T-helper 1 cell treated with Interleukin-12 subunit alpha and Interleukin-12 subunit beta and Interleukin-4 antibody, amounts not matched to agents 30 μg/mL and 1 μg/mL, for 36 hours (primary cell): Measurements from ENCODE around the gene CSF2.

ENCODE experiments used
- H3K27ac Mint-ChIP-seq: one replicate; pipeline ENCODE4 v1.8.0; 2021; ENCODE audit warnings: mild to moderate bottlenecking, mixed read lengths
- H3K27me3 Mint-ChIP-seq: one replicate; pipeline ENCODE4 v1.8.0; 2021; ENCODE audit warnings: low read depth, mixed read lengths
- H3K36me3 Mint-ChIP-seq: one replicate; pipeline ENCODE4 v1.8.0; 2021; ENCODE audit warnings: low read depth, mixed read lengths
- H3K4me1 Mint-ChIP-seq: one replicate; pipeline ENCODE4 v1.8.0; 2021; ENCODE audit warnings: low read depth, mixed read lengths
- H3K4me3 Mint-ChIP-seq: one replicate; pipeline ENCODE4 v1.8.0; 2021; ENCODE audit warnings: mild to moderate bottlenecking, moderate library complexity, mixed read lengths
- H3K9me3 Mint-ChIP-seq: one replicate; pipeline ENCODE4 v1.8.0; 2021; ENCODE audit warnings: mixed read lengths

CSF2 gene

DNA sequence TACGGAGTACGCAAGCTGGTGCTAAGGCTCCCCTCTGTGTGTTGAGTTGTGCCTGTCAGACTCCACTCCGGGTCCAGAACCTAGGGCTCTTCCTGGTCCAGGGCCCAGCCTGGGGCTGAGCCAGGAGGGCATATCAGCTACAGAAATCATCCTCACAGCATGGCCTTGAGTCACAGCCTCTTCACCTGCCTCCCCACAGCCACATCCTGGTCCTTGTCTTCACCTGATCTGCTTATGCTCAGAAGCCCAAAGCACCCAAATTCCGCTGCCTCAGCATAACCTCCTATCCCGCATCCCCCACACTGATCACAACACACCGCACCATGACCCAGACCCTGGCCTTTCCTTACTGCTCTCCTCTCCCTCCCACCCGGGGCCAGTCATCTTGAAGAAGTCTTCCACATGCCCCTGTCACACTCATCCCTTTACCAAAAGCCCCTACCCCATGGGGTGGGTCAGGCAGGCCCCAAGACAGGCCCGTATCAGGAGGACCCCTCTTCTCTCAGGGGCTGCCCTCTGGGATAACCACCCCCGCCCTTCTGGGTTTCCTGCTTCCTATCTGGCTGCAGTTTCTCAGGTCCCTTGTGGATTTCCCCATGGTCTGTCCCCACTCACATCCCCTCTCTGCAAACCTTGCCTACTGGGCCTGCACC lies 14.4 kb upstream of the CSF2 start:
- peaks cover 58% of the 10 kb centered on the region for H3K4me1 Mint-ChIP-seq
- H3K27ac Mint-ChIP-seq = peak overlapping the region; percentile 34
- no peaks in the 10 kb centered on the region for H3K36me3 Mint-ChIP-seq
- peaks cover 18% of the 10 kb centered on the region for H3K27me3 Mint-ChIP-seq
- peak overlapping the region; percentile 19 for H3K4me3 Mint-ChIP-seq
- H3K9me3 Mint-ChIP-seq = no peaks in the 10 kb centered on the region

DNA sequence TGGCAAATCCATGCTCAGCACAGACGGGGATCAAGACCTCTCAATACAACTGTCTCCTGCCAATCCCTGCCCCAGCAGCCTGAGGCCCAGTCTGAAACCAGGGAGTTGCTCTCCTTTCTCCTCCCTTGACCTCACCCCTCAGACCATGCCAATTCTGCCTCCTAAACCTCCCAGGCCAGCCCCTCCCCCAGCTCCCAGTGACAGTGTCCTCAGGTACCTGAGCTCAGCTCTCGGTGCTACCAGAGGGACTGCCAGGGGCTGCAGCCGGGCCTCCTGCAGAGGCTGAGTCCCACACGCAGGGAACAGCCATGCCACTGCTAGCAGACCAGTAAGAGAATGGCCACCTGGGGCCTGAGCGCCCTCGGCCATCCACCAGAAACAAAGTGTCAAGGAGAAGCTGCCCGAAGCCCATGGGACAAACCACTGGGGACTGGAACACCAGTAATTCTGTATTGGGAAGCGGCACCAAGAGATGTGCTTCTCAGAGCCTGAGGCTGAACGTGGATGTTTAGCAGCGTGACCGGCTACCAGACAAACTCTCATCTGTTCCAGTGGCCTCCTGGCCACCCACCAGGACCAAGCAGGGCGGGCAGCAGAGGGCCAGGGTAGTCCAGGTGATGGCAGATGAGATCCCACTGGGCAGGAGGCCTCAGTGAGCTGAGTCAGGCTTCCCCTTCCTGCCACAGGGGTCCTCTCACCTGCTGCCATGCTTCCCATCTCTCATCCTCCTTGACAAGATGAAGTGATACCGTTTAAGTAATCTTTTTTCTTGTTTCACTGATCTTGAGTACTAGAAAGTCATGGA lies 13.7 kb upstream of the CSF2 start:
- H3K4me3 Mint-ChIP-seq = no peak overlapping the region
- no peaks in the 10 kb centered on the region for H3K36me3 Mint-ChIP-seq
- H3K27ac Mint-ChIP-seq = no peak overlapping the region
- H3K27me3 Mint-ChIP-seq = peaks cover 11% of the 10 kb centered on the region
- no peaks in the 10 kb centered on the region for H3K9me3 Mint-ChIP-seq
- peaks cover 59% of the 10 kb centered on the region for H3K4me1 Mint-ChIP-seq

DNA sequence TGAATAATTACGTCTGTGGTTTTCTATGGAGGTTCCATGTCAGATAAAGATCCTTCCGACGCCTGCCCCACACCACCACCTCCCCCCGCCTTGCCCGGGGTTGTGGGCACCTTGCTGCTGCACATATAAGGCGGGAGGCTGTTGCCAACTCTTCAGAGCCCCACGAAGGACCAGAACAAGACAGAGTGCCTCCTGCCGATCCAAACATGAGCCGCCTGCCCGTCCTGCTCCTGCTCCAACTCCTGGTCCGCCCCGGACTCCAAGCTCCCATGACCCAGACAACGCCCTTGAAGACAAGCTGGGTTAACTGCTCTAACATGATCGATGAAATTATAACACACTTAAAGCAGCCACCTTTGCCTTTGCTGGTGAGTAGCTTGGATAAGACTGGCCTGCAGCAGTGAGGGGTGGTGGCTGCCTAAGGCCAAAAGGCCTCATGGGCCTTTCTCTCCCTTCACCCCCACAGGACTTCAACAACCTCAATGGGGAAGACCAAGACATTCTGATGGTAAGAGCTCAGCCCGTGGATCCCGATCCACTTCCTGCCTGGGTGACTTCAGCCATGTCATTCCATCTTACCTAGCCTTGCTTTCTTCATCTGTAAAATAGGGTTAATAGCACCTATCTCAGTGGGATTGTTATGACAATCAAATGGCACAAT lies 13.0 kb upstream of the CSF2 start, which contains the start of gene IL3:
TSS of gene IL3 (plus strand) at position 155 of the 661 bp plus-strand sequence. CDS start at position 207, 52 bp downstream.
- Mint-ChIP-seq H3K9me3 (no peaks in the 10 kb centered on the region), H3K4me1 (peaks cover 59% of the 10 kb centered on the region), H3K36me3 (peaks cover 3% of the 10 kb centered on the region), H3K4me3 (no peak within 1 kb of the TSS), H3K27me3 (peaks cover 9% of the 10 kb centered on the region), H3K27ac (no peak within 1 kb of the TSS)

DNA sequence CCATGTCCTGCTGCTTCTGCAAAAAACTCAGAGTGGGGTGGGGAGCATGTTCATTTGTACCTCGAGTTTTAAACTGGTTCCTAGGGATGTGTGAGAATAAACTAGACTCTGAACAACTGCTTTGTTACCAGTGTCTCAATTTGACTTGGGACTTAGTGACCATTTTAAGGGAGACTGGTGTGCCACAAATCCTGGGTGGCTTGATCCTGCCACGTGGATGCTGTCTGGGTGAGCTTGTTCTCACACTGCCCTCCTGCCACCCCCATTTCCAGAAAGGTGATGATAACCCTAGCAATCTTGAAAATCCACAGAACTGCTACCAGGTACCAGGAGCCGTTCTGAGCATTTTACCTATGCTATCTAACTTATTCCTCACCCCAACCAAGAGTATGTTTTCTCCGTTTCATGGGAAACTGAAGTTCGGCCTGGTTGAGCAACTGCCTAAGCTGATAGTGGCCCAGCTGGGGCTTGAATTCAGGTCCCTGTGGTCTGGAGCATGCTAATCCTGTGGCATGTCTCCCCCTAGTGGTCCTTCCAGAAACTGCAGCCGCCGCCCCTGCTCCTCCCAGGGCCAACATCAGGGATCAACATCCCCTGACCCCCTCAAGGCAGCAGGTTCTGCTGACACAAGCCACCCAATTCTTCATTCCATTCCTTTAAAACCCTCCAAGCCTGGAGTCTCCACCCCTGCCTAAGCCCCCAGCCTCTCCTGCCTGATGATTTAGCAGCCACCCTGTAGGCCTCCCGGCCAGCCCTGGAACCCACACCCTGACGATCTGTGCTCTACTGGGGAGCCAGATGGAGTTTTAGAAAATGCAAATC lies 10.3 kb upstream of the CSF2 start:
- Mint-ChIP-seq H3K27ac (peak overlapping the region; percentile 33), H3K27me3 (no peaks in the 10 kb centered on the region), H3K4me1 (peaks cover 53% of the 10 kb centered on the region), H3K4me3 (no peak overlapping the region), H3K9me3 (no peaks in the 10 kb centered on the region), H3K36me3 (peaks cover 3% of the 10 kb centered on the region)

DNA sequence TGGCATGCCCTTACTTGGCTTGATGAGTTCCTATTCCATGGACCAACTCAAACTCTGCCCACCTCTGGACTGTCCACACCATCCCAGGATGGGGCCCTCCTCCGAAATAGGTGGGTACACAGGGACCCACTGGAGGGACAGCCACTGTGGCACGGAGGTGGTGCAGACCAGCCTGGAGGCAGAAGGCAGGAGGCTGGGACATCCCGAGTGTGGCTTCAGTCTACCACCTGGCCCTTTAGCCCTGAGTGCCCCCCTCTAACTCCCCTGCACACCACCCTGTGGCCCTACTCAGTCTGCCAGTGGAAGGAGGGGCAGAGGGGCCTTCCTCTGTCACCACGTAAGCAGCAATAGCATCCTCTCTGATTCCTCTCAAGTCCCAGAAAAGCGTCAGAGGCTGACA lies 9.4 kb upstream of the CSF2 start:
- H3K36me3 Mint-ChIP-seq = peaks cover 6% of the 10 kb centered on the region
- no peaks in the 10 kb centered on the region for H3K27me3 Mint-ChIP-seq
- no peak overlapping the region for H3K27ac Mint-ChIP-seq
- no peak overlapping the region for H3K4me3 Mint-ChIP-seq
- no peaks in the 10 kb centered on the region for H3K9me3 Mint-ChIP-seq
- H3K4me1 Mint-ChIP-seq = peaks cover 55% of the 10 kb centered on the region

DNA sequence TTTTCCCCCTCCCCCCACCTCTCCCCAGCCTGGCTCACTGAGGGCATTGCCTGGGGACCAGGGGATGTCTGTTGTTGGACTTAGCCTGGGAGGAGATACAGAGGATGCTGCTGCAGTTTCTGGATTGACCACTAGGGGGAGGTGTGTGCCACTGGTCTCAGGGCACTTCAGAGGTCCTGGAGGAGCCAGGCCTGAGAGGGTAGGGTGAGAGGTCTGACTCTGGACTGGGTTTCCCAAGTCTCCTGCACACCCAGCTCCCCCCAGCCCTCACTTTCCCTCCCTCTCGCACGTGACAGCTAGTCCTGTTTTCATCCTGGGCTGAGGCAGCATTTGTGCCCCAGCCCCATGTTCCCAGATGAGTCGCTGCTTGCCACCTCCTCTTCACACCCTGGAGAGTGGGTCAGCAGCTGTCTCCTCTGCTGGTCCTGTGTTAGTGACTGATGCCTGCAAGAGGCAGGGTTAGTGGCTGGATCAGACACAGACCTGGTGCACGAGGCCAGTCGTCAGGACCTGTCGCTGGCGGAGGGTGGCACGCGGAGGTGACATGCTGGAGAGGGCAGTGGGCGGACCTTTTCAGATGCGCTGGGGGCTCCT lies 8.8 kb upstream of the CSF2 start:
- Mint-ChIP-seq H3K4me1 (peaks cover 51% of the 10 kb centered on the region), H3K27ac (peak overlapping the region; percentile 67), H3K4me3 (no peak overlapping the region), H3K36me3 (peaks cover 6% of the 10 kb centered on the region), H3K27me3 (no peaks in the 10 kb centered on the region), H3K9me3 (no peaks in the 10 kb centered on the region)

DNA sequence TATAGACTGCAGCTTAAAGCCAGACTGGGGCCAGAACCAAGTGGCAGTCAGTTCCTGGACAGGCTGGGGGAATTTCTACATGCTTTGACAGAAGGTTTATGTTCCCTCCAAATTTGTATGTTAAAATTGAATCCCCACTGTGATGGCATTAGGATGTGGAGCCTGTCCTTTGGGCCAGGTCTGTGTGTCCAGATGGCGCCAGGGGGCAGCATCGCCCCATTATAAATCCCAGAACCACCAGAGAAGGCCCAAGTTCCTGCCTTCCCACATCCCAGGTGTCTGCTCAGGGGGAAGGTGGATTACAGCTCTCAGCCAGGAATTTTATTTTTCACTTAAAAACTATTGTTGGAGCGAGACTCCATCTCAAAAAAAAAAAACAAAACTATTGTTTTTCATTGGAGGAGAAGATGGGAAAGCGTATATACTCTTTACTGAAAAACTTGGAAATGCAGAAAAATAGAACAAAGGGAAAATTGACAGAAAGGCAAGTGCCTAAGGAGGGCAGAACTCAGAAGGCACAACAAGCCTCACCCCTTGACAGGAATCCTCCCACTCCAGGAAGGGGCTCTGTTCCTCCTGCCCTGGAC lies 8.1 kb upstream of the CSF2 start:
- no peaks in the 10 kb centered on the region for H3K9me3 Mint-ChIP-seq
- H3K27me3 Mint-ChIP-seq = no peaks in the 10 kb centered on the region
- H3K4me3 Mint-ChIP-seq = no peak overlapping the region
- H3K4me1 Mint-ChIP-seq = peaks cover 53% of the 10 kb centered on the region
- peaks cover 6% of the 10 kb centered on the region for H3K36me3 Mint-ChIP-seq
- peak overlapping the region; percentile 88 for H3K27ac Mint-ChIP-seq

DNA sequence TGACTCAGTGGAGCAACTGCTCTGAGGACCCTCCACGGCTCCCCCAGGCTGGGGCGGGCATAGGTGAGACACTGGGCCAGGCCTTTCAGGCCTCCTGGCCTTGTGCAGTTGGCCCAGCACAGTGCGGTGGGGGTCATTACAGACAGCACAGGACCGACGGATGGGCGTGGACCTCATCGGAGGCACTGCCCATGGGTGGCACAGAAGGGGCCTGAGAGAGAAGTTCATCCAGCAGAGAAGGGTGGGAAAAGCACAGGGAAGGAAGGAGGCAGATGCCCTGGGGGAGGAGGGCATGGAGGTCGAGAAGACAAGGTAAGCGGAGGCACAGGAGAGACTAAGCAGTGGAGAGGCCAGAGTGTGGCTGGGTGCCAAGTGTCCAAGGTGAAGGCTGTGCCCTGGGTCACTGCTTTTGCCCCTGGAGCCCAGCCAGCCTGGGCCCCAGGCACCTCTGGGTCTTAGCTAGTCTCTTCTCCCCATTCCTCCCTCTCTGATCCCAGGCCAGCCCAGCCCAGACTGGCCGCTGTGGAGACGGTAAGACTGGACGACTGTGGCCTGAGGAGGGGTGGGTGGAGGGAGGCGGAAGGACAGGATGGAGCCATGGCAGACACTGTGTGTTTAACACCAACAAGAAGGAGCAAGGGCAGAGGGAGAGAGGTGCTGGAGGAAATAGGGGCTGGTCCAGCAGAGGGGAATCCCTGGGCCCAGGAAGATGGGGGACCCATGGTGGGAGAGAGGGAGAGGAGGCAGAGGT lies 7.5 kb upstream of the CSF2 start:
- Mint-ChIP-seq H3K9me3 (no peaks in the 10 kb centered on the region), H3K4me1 (peaks cover 54% of the 10 kb centered on the region), H3K27ac (peak overlapping the region; percentile 67), H3K27me3 (no peaks in the 10 kb centered on the region), H3K36me3 (peaks cover 6% of the 10 kb centered on the region), H3K4me3 (no peak overlapping the region)

DNA sequence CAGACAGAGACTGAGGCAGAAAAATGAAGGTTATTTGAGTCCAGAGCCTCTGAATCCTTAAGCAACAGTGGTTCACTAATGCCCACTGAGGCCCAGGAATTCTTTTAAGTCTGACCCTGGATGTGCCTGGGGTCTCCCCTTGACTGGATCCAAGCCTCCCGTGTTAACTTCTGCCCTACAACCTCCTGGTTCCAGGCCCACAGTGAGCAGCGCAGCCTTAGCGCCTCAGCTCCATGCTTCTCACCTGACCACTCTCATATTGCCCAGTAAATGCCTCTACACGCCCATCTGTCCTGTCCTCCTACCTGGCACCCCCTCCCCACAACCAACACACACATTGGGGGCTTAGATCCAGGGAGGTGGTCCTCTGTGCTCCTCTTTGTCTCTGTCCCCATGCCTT lies 6.7 kb upstream of the CSF2 start:
- peaks cover 59% of the 10 kb centered on the region for H3K4me1 Mint-ChIP-seq
- H3K27me3 Mint-ChIP-seq = no peaks in the 10 kb centered on the region
- H3K9me3 Mint-ChIP-seq = no peaks in the 10 kb centered on the region
- H3K27ac Mint-ChIP-seq = peak overlapping the region; percentile 34
- H3K4me3 Mint-ChIP-seq = no peak overlapping the region
- H3K36me3 Mint-ChIP-seq = peaks cover 7% of the 10 kb centered on the region

DNA sequence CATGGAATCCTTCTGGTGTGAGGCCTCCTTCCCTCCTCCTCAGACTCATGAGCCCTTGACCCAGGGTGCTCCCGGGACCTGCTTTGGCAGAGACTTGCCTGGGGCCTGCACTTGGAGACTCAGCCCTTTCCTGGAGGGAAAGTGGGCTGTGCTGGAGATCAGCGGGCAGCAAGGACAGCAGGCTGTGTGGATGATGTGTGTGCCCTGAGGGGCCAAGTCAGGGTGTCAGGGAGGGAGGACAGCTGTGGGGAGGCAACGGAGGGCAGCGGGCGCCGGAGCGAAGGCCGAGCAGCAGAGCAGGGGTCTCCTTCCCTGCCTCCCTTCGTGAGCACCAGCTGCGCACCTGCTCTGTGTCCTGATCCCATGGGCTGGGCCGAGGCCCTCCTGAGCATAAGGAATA lies 6.1 kb upstream of the CSF2 start:
- Mint-ChIP-seq H3K4me3 (no peak overlapping the region), H3K9me3 (no peaks in the 10 kb centered on the region), H3K27me3 (no peaks in the 10 kb centered on the region), H3K27ac (no peak overlapping the region), H3K36me3 (peaks cover 7% of the 10 kb centered on the region), H3K4me1 (peaks cover 61% of the 10 kb centered on the region)

DNA sequence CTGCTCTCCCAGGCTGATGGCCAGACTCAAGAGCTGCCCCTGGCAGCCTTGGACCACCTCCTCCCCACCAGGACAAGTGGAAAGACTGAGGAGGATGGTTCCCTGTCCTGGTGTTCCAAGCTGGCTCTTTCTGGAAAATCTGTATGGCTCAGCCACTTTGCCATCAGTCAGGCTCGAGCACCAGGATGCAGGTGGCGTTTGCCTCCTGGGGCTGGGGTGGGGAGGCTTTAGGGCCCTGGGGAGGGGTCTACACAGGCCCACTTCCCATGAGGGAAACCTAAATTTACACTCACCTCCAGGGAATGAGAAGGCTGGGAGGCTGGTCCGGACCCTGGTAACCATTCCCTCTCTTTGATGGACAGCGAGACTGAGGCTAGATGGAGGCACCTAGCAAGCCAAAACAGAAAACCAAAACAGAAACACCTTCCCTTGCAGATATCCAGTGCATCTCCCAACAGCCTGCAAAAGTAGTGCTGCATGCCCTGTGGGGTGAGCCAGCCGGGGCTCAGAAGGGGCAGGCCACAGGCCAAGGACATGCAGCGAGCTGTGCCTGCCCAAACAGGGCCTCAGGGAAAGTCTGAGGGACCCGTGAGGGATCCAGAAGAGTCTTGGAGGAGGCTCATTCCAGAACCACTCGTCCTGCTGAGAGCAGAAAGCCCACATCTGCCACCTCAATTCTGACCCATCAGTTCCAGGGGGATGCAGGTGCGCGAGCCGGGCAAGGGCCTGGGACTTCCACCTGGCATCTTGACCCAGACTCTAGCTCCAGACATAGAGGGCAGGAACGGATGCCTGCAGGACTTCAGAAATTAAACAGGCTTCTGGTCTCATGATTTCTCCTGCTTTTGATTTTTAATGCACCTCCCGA lies 5.4 kb upstream of the CSF2 start:
- no peak overlapping the region for H3K4me3 Mint-ChIP-seq

DNA sequence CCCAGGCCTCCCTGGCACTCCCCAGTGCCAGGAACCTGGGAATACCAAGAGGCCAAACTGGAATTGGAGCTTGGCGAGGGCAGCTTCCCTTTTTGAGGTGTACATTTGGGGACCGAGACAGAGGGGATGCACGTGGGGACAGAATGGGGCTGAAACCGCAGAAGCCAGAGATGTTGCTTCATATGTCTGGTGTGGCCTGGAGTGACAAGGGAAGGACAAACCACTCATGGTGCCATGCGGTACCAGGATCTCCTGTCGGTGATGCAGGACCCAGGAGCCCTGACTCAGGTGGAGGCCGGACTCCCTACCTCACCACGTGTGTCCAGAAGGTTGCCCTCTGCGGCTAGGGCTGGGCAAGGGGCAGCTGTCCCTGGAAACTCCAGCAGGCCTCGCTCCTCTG lies 4.0 kb upstream of the CSF2 start:
- Mint-ChIP-seq H3K36me3 (peaks cover 7% of the 10 kb centered on the region), H3K4me3 (no peak overlapping the region), H3K9me3 (no peaks in the 10 kb centered on the region), H3K4me1 (peaks cover 54% of the 10 kb centered on the region), H3K27me3 (no peaks in the 10 kb centered on the region), H3K27ac (peak overlapping the region; percentile 49)

More for the DNA sequence above, 5.4 kb upstream of the CSF2 start:
- Mint-ChIP-seq H3K4me1 (peaks cover 60% of the 10 kb centered on the region), H3K9me3 (no peaks in the 10 kb centered on the region), H3K27me3 (no peaks in the 10 kb centered on the region), H3K36me3 (peaks cover 7% of the 10 kb centered on the region), H3K27ac (no peak overlapping the region)
